ENCODE data around the gene OR2T2.
"Not testable (repeated sequence)": the region's sequence is repeated elsewhere in the genome, so short reads cannot be mapped to it uniquely, and the experiment has no call there.

Gene OR2T2

GRCh38 chr1:248445399-248445798 is at the start of gene OR2T2:
Gene OR2T2, plus strand, starts transcription at chr1:248445637. Its CDS starts 7,161 bp downstream, at chr1:248452798.
- not testable (repeated sequence) for H3K9me3 Mint-ChIP-seq; ATAC-seq; H3K36me3 Mint-ChIP-seq; H3K4me3 Mint-ChIP-seq; H3K27ac Mint-ChIP-seq; DNase-seq (ENCODE audit: low spot score in 2 of 2); H3K4me1 Mint-ChIP-seq

GRCh38 chr1:248402748-248403147 is 42.7 kb upstream of the OR2T2 start, which contains the start of gene OR2T1:
Gene OR2T1, plus strand, starts transcription at chr1:248403048. Its CDS starts 3,100 bp downstream, at chr1:248406148.
- Mint-ChIP-seq H3K27ac (no peak within 1 kb of the TSS), H3K4me1 (no peaks in the 10 kb centered on the region), H3K9me3 (peaks cover 3% of the 10 kb centered on the region), H3K4me3 (no peak within 1 kb of the TSS), H3K36me3 (no peaks in the 10 kb centered on the region)
- DNase-seq (ENCODE audit: low spot score in 2 of 2) (no peak), ATAC-seq (no peak)

GRCh38 chr1:248404024-248404423 is 41.4 kb upstream of the OR2T2 start:
- no peak for DNase-seq (ENCODE audit: low spot score in 2 of 2)

GRCh38 chr1:248406721-248407692 is 38.4 kb upstream of the OR2T2 start:
- H3K4me3 Mint-ChIP-seq, result no peak overlapping the region
- DNase-seq (ENCODE audit: low spot score in 2 of 2), result no peak
- peaks cover 9% of the 10 kb centered on the region for H3K9me3 Mint-ChIP-seq
- peak; percentile 54 for ATAC-seq
- no peaks in the 10 kb centered on the region for H3K36me3 Mint-ChIP-seq
- H3K4me1 Mint-ChIP-seq, result no peaks in the 10 kb centered on the region
- no peak overlapping the region for H3K27ac Mint-ChIP-seq

More at GRCh38 chr1:248404024-248404423, 41.4 kb upstream of the OR2T2 start:
- ATAC-seq, result no peak
- Mint-ChIP-seq H3K4me3 (no peak overlapping the region), H3K36me3 (no peaks in the 10 kb centered on the region), H3K4me1 (no peaks in the 10 kb centered on the region), H3K27ac (no peak overlapping the region), H3K9me3 (peaks cover 3% of the 10 kb centered on the region)

- ATAC-seq, result no peak
- Mint-ChIP-seq H3K4me3 (no peak overlapping the region), H3K27ac (no peak overlapping the region)
Observed at GRCh38 chr1:248416226-248416625, 29.2 kb upstream of the OR2T2 start.

GRCh38 chr1:248417854-248418253 is 27.6 kb upstream of the OR2T2 start:
- H3K4me3 Mint-ChIP-seq, result no peak overlapping the region
- DNase-seq (ENCODE audit: low spot score in 2 of 2) (no peak), ATAC-seq (no peak)

More at GRCh38 chr1:248416226-248416625, 29.2 kb upstream of the OR2T2 start:
- Mint-ChIP-seq H3K36me3 (no peaks in the 10 kb centered on the region), H3K9me3 (no peaks in the 10 kb centered on the region), H3K4me1 (no peaks in the 10 kb centered on the region)
- no peak for DNase-seq (ENCODE audit: low spot score in 2 of 2)

GRCh38 chr1:248421384-248421783 is 24.1 kb upstream of the OR2T2 start:
- no peak overlapping the region for H3K4me3 Mint-ChIP-seq
- DNase-seq (ENCODE audit: low spot score in 2 of 2) (no peak), ATAC-seq (no peak)
- H3K4me1 Mint-ChIP-seq, result no peaks in the 10 kb centered on the region
- no peaks in the 10 kb centered on the region for H3K9me3 Mint-ChIP-seq
- no peaks in the 10 kb centered on the region for H3K36me3 Mint-ChIP-seq
- H3K27ac Mint-ChIP-seq, result no peak overlapping the region

More at GRCh38 chr1:248417854-248418253, 27.6 kb upstream of the OR2T2 start:
- Mint-ChIP-seq H3K9me3 (no peaks in the 10 kb centered on the region), H3K27ac (no peak overlapping the region), H3K4me1 (no peaks in the 10 kb centered on the region), H3K36me3 (no peaks in the 10 kb centered on the region)

- not testable (repeated sequence) for ATAC-seq; H3K4me1 Mint-ChIP-seq; H3K36me3 Mint-ChIP-seq; DNase-seq (ENCODE audit: low spot score in 2 of 2); H3K27ac Mint-ChIP-seq; H3K4me3 Mint-ChIP-seq; H3K9me3 Mint-ChIP-seq
Observed at GRCh38 chr1:248427526-248428191, 17.8 kb upstream of the OR2T2 start.

GRCh38 chr1:248428192-248428533 is 17.3 kb upstream of the OR2T2 start:
- not testable (repeated sequence) for H3K9me3 Mint-ChIP-seq; H3K4me1 Mint-ChIP-seq; ATAC-seq; H3K36me3 Mint-ChIP-seq; H3K27ac Mint-ChIP-seq; DNase-seq (ENCODE audit: low spot score in 2 of 2); H3K4me3 Mint-ChIP-seq

GRCh38 chr1:248431683-248432082 is 13.8 kb upstream of the OR2T2 start:
- H3K4me3 Mint-ChIP-seq; DNase-seq (ENCODE audit: low spot score in 2 of 2); ATAC-seq; H3K27ac Mint-ChIP-seq; H3K36me3 Mint-ChIP-seq; H3K9me3 Mint-ChIP-seq; H3K4me1 Mint-ChIP-seq: not testable (repeated sequence)

GRCh38 chr1:248432201-248432600 is 13.2 kb upstream of the OR2T2 start:
- not testable (repeated sequence) for ATAC-seq; H3K27ac Mint-ChIP-seq; H3K4me3 Mint-ChIP-seq; DNase-seq (ENCODE audit: low spot score in 2 of 2); H3K4me1 Mint-ChIP-seq; H3K9me3 Mint-ChIP-seq; H3K36me3 Mint-ChIP-seq

- not testable (repeated sequence) for H3K9me3 Mint-ChIP-seq; H3K4me1 Mint-ChIP-seq; H3K36me3 Mint-ChIP-seq; H3K27ac Mint-ChIP-seq; ATAC-seq; DNase-seq (ENCODE audit: low spot score in 2 of 2); H3K4me3 Mint-ChIP-seq
Observed at GRCh38 chr1:248433811-248434415, 11.5 kb upstream of the OR2T2 start.

GRCh38 chr1:248434913-248435312 is 10.5 kb upstream of the OR2T2 start:
- H3K27ac Mint-ChIP-seq, result not testable (repeated sequence)

GRCh38 chr1:248436303-248436702 is 9.1 kb upstream of the OR2T2 start:
- not testable (repeated sequence) for H3K4me3 Mint-ChIP-seq; H3K9me3 Mint-ChIP-seq; H3K36me3 Mint-ChIP-seq; H3K27ac Mint-ChIP-seq; ATAC-seq; DNase-seq (ENCODE audit: low spot score in 2 of 2); H3K4me1 Mint-ChIP-seq

More at GRCh38 chr1:248434913-248435312, 10.5 kb upstream of the OR2T2 start:
- not testable (repeated sequence) for DNase-seq (ENCODE audit: low spot score in 2 of 2); H3K36me3 Mint-ChIP-seq; H3K9me3 Mint-ChIP-seq; ATAC-seq; H3K4me1 Mint-ChIP-seq; H3K4me3 Mint-ChIP-seq

- not testable (repeated sequence) for H3K9me3 Mint-ChIP-seq; H3K4me3 Mint-ChIP-seq; H3K4me1 Mint-ChIP-seq; ATAC-seq; H3K27ac Mint-ChIP-seq; DNase-seq (ENCODE audit: low spot score in 2 of 2); H3K36me3 Mint-ChIP-seq
Observed at GRCh38 chr1:248438668-248439067, 6.8 kb upstream of the OR2T2 start.

Measured in stimulated activated effector memory CD8-positive, alpha-beta T cell treated with anti-CD3 and anti-CD28 coated beads, Interleukin-12 subunit alpha, Interleukin-12 subunit beta, amount 100 ng/mL, for 72 hours (primary cell).